HG03139 (cell line): Measurements from ENCODE around the gene ROR2.

Source experiments
- ATAC-seq: cut with Tn5 transposase; IDR thresholded peaks from one replicate; pipeline ENCODE4 v1.9.1; 2021; ENCODE audit not compliant: unreplicated experiment

The ROR2 gene

DNA sequence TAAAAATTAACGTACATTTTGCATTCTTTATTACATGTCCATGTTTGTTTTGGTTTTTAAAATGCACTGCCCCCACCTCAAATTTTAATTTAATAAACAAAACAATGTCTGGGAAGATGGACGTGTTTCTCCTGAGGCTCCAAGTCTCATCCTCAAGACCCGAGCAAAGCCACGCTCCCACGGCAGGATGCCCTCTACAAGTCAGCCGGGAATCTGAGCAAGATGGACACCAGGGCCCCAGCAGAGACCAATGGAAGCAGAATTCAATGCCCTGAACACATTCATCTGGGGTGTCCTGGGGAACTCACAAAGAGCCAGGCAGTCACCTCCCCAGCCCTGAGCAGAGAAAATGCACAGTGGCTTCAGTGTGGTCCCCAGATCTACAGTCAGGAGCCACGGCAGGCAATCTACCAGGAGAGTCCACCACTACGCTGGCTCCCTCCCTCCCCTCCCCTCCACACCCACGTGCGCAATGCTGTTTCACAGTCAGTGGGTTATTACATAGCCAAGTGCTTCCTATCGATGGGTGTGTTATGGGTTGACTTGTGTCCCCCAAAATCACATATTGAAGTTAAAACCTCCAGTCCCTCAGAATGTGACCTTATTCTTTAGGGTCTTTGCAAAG is 129.8 kb downstream of the ROR2 start:
- ATAC-seq = no peak

DNA sequence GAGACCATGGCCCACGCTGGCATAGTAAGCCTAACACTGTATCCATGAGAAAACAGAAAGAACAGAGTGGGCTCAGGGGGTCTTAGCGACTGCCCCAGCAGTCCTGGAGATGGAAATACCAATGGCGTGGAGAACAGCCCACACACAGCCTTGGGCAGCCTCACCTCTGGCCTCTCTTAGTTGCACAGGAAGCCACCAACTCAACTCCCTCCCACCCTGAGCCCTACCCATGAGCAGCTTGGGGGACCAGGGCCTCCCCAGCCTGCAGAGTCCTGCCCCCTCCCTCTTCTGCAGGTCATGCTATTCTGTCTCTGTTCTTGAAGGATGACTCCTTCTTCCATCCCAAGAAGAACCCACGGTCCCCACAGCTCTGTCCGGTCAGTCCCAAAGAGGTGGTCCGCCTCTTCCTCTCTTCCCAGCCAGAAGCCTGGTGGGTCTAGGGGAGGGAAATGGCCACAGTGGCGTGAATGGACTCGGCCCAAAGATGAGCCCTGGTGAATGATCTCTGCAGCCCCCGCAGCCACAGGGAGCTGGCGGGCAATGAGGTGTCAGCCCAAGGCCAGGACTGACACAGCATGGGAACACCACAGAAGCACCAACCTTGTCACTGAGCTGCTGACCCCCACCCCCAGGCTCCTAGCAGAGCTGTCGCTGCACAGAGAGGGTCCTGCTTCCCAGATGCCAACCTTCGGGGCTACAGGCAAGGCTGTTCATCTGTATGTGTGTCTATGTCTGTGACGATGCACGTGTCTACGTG is 131.2 kb downstream of the ROR2 start:
- ATAC-seq = no peak

DNA sequence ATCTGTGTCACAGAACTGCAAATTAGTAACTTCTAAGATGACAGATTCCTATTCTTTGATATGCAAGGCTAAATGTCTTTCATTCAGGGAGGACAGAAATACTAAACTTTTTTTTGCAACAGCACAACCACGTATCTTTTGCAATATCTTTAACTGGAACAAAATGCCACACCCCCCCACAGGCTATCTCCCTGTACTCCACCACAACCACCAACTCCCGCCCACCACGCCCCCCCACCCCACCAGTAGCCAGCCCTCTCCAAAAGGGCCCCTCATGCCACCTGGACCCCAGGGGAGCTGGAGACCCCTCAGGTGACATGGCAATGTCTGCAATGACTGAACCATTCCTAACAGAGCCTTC is 131.8 kb downstream of the ROR2 start:
- ATAC-seq = no peak

DNA sequence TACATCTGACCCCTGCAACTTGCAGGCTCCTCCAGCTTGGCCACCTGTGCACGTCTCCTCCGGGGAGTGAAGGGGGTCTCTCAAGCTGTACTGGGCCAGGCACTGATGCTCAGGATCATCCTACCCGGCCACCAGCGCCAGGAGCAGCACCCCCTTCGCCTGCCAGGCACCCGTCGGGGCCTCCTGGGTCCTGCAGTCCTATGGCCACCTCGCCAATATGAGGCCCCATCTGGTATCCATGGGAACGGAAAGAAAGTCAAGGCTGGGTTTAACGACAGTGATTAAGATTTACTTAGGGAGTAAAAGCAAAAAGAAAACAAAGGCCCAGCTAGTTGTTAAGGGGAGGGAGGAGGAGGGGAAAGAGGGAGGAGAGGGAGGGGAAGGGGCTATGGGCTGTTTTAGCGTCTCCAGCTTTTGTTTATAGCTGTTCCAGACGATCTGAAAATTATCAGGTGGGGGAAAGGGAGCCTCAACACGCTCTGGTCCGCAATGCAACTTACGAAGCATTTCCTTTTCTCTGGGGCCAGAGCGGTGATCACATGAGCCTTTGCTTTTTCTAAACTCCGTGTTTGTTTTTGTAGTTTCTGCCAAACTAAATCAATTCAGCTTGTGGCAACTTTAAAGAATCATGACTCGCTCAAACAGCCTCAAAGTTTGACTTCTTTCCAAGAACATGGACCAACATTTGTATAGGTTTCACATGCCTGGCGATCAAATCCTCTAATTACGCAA is 132.4 kb downstream of the ROR2 start:
- ATAC-seq = no peak

DNA sequence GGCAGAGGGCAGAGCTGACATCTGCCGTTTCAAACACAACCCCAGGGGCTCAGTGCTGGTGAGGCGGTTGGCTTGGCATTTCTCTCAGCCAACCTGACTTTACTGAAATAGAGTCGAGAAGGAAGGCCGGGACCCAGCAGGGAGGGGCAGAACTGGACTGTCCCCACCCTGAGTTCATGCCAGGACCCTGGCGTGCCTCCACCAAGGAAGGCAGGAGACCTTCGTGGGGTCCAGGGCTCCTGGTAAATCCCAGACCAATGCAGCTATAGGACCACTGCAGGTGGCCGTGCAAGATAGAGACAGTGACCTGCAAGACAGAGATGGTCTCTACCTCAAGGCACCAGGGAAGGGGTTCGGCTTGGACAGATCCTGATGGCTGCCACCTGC is 132.9 kb downstream of the ROR2 start:
- ATAC-seq = no peak

DNA sequence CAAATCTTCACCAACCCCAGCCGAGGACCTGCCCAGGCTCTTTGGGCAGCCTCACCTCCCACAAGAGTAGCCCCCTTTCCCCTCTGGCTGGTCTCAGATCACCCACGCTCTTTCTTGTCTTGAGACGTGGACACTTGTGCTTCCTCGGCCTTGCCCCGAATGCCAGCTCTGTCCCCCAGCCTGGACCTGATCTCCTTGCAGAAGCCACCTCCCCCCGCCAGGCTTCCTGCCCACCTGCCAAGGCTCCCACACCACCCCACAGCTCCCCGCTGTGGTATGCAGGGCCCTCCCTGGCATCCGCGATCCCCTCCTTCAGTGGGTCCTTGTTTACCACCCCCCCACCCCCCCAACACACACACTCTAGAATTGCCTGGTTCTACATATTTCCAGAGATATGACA is 133.7 kb downstream of the ROR2 start:
- no peak for ATAC-seq

DNA sequence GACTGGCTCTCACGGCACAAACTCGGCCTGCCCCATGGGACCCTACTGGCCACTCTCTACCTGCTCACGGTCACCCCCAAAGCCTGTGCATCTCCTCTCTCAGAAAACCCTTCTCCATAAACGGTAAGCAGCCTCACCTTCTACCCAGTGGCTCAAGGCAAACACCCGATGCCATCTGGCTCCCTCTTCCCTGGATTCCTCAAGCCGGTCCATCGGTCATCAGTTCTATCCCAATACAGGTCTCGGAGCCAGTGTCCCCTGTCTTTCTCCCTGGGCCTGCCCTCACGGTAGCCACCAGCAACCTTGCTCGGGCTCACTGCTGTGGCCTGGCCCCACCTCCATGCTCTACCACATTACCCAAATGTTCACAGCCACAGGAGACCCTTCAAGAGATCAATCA is 134.1 kb downstream of the ROR2 start:
- ATAC-seq = no peak

DNA sequence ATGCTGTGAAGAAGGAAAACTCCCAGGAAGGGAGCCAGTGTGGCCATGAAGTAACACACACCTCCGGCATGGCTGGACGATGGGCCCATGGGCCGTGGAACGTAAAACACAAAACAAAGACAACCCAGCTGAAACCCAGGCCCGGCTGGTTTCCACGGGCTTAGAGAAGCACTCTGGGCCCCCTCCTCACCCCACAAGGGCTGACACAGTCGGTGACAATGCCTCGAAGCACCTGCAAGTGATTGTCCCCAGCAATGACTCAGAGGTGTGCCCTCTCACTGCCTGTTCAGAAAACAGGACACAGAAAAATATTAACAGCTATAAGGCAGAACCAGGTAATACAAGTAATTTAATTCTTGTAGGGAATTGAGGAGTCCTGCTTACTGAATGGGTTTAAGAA is 135.3 kb downstream of the ROR2 start:
- no peak for ATAC-seq

DNA sequence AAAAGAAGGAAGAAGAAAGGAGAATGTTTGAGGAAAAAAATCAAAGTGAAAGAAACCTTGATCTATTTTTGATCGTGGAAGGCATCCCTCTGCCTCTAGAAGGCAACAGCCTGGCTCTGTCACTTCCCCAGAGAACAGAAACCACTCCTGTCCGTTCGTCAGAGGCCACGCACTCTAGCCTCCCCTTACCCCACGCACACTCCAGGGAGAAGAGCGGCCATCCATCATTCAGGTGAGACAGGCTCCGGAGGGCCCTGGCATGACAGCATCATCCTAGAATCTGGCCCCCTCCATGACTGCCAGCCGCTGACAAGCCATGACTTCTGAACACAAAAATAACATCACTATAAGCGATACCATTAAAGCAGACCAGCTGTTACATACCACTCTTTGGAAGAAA is 135.8 kb downstream of the ROR2 start:
- no peak for ATAC-seq

DNA sequence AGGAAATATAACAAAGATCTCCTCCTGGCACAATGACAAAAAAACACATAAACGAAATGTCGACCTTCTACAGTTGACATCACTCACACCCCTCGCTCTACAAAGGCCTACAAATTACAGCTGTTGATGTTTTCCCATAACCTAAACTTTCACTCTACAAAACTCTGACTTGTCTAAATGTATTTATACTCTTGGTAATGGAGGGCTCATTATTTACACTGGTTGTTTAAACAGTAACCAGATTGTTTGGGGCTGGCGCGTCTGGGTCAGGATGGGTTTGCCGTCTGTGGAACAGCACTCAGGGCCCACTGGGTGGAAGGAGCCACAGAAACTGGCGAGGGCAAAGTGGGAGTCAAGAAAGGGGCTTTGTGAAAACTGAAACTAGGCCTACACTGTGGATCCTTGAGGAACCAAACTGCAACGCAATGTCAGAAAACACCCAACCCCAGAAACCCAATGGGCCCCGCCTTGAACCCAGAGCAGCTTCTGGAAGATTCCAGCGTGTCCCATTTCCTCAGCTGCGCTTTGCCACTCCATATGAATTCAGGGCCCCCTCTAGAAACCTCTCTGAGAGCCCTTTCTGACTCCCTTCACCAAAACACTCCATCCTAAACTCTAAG is 136.7 kb downstream of the ROR2 start:
- ATAC-seq = no peak

DNA sequence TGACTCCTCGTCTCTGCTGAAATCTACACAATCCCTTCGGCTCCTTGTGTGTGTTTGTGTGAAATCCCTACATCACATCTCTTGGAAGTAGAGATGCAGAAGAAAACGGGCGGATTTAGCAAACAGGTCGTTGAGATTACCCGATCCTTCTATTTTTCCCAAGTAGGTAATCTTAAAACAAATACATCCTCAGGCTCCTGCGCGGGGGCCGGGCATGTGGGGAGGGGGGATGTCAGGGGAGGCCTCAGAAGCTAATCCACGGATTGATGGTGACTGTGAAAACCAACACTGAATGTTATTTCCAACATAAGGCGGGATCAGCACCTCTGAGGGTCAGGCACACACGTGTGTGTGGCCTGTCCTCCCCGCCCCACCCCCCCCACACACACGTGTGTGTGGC is 137.8 kb downstream of the ROR2 start:
- no peak for ATAC-seq

DNA sequence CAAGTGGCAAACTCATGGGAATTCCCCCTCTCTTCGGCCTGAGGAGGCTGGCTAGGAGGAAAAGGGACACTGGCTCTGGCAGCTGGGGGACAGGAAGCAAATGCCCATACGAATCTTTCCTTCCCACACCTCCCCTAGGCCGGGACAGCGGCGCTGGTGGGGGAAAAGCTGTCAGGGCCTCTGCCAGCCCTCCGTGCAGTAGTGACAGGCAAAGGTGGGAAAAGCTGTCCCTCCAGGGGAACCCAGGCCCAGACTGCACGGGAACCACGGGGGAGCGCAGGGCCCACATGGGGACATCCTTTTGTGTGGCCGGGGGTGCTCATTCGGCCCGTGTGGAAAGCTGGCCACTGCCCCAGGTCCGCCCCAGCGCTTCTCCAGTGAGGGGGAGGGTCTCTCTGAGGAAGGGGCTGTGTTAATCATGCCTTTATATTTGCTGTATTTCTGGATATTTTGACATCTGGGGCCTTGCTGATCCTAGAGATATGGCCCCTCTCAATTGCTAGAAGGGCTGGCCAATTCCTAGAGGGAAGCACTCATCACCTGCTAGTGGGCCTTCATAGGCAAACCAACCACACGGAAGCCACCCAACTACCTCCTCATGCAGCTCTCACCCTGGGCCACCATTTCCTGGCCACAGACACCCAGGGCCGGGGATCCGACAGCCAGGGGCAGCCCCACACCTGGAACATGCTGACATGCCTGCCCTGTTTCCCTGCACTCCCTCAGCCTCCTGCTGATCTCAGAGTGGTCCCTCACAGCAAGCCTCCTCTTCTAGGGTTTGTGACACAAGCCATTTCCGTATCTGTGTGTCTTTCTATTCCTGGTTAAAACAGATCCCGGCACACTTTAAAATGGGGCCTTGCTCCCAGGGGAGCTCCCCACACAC is 138.8 kb downstream of the ROR2 start:
- ATAC-seq = no peak

DNA sequence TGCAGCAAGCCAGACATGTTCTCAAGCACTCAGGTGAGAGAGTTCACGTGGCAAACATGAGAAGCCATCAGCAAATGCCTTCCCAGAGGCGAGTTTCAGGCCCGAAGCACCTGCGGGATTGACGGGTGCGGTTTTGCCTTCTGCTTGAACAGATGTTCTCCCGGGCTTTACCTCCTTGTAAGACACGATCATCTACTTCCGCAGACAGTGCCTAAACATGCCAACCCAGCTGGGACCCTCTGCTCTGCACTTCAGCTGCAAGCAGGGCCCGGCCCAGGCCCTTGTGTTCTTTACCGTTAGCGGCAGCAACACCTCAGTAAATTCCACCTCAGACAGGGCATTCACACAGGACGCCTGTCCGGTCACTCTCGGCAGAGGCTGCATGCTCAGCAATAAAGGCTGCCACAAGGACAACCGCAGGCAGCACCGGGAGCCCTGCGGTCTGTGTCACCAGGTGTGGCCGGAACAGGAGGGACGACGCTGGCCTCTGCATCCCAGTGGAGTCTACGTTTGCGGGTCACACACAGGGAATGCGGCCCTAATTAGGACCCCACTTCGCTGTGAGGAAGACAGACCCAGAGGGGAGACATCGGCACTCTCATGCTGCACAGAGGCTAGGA is 139.6 kb downstream of the ROR2 start:
- no peak for ATAC-seq

DNA sequence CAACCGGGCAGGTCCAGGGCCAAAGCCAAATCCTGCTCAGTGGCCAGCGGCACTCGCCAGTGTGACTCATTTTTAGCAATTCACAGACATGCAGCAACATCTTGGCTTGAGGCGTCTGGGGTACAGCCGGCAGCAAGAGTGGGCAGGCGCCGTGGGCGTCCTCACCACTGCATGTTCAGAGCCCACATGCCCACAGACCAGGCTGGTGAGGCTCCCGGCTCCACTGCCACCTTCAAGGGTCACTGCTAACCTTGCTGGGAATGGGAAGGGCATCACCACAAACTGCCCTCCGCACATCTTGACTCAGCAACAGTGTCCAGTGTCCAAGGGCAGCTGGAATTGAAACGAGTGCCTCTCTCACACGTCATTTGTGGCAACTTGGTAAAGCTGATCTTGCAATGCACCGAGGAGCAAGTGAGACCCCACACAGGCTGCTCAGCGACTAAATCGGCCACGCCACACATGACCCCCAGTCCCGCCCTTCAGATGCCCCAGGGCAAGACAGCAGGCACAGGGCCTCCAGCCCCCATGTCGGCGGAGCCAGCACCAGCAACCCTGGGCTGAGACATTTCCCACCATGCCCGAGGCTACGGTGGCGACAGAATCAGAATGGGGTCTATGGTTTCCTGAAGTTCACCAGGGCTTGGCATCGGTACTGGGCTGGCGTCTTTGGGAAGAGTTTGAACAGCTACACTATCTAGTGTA is 140.3 kb downstream of the ROR2 start:
- ATAC-seq = no peak

DNA sequence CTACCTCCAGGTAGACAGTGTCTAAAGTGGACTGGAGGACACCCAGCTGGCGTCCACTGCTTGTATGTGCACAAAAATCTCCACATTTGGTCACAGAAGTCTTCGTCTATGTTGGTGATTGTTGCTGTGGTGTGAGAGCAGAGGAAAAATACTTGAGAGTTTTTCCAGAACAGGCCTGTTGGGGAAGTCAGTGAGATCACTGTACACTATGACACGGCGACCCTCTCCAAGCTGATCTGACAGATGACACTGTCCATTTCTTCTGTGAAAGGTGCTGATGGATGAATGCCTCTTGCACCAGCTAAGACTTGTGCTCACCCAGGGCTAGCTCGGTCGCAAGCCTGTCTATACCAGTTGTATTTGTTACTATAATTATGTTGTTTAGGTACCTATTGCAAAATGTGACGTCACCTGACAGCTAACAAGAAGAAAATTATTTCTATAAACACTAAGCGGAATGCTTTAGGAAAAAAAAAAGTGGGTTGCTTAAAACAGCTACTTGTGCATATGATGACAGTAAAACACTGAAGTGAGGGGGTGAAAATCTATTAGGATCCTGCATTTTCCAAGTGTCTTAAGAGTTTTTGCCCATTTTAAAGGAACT is 142.3 kb downstream of the ROR2 start:
- no peak for ATAC-seq

DNA sequence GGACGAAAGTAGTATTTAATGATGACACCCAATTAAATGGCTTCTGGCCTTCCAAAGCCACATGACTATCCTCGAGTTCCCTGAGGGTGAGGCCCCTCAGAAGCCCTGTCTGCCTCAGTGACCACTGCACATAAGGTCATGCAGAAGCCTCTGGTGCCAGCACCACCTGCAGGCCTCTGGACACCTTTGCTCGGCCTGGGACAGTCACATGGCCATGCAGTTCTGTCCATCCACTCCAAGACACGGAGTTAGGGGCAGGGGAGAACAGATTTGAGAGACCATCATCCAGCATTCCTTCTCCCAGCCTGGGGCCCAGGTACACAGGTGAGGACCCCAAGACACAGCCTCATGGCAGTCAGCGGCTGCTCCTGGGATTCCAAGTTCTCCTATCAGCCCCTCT is 145.0 kb downstream of the ROR2 start:
- no peak for ATAC-seq

DNA sequence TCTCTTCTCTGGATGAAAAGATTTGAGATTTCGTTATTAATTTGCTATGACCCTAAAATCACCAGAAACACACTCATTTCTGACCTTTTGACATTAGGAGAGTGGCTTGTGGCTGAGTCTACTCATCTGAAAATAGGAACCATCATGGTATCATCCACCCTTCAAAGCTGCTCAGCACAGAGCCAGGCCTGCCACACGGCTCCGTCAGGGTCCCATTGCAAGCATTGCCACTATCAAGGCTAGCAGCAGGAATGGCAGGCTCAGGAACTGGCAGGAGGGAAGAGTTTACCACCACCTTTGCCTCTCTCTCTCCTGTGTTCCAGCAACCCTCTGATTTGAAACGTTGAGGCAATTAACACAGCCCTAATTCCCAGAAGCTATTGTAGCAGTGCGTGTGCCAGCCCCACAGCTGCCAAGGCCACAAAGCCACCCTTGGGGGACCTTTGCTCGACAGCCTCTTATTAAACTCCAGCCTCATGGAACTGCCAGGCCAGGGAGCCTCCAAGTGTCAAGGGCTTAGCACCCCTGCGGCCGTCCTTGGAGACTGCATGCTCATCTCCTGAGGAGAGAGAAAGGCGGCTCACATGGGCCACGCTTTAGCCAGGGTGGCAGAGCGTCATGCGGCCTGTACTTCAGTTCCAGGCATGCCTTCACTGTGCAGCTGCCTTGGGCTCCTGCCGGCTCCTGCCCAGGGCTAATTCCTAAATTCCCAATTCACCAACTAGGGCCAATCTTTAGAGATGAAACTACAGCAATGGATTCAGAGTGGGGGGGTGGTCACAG is 145.9 kb downstream of the ROR2 start:
- no peak for ATAC-seq

DNA sequence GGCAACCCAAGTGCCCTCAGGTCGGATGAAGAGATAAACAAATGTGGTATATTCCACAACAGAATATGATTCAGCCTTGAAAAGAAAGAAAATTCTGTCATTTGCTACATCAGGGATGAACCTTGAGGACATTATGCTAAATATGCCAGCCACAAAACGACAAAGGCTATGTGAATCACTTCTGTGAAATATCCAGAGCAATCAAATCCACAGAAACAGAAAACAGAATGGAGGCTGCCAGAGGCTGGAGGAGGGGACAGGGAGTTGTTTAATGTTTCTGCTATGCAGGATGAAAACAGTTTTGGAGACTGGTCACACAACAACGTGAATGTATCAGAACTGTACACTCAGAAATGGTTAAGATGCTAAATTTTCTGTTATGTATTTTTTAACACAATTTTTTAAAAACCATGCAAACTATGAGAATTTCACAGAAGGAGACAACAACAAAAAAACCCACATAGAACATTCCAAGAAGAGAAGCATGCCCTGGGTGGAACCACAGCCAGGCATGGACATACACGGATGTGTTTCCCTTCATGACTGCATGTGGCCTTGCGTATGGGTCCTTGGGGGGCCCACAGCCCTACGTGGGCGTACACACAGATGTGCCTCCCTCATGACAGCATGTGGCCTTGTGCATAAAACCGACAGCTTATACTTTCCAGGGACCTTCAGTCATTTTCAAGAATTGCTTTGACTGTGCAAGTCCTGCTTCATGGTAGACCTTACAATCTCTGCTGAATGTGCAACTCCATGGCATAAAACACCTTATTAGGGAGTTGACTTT is 146.7 kb downstream of the ROR2 start:
- ATAC-seq = no peak
